K562 treated with DMSO at 1 percent for 48 hours (cell line): Measurements from ENCODE around the gene GMPS. TPM values are rescaled to one million over a fixed set of nuclear protein-coding genes. Genes with fewer than 3 reads are reported as not detected.

Experiments
- total RNA-seq: library from RNA; unstranded; fragments of 300-600 nt; gene quantifications from 2 replicates; pipeline ENCODE4 v1.2.3, GENCODE V29; 2022; ENCODE audit warnings: low replicate concordance; ENCODE audit errors: extremely low read depth

Gene GMPS
- not detected in 2 replicates for total RNA-seq

GRCh38 chr3:155870133-155870944 is at the start of gene GMPS:
Gene GMPS, plus strand, starts transcription at chr3:155870650. Its CDS starts 221 bp downstream, at chr3:155870871.

DNA sequence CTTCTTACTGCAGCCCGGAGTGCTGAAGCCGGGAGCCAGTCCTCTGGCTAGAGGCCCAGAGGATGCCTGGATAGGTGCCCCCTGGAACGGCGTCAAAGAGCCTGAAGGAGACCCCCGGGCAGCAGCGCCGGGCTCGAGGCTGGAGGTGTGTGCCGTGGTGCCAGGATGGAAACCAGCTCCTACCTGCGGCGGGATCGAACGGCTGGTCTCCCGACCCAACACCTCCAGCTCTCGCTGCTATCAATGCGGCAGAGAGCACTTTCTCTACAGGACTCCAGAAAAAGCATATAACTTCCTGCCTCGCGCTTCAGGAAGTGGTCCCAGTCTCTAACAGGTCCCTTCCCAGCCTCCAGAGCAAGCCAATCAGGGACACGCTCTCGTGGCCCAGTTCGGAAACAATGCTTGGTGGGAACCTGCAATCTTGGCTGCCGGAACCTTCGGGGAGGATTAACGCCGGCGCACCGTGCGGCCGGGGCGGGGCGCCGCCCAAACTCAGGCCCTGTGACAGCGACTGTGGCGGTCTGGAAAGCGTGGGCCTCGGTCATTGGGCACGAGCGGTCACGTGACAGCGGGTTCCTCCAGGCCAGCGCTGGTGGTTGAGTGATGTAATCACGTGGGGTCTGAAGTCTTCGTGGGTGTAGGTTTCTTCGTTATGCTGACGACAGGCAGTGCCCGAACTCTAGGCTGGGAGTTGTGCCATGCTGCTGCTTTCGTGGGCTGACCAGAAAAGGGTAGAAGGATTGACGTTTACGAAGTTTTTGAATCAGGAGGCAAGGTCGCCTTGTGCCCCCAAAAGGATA is 16.1 kb upstream of the GMPS start, which contains the start of gene SLC33A1:
TSS of gene SLC33A1 (minus strand) at position 287 of the 800 bp plus-strand sequence. CDS start 430 bp downstream, outside the sequence.

Other genes with a start within 250 kb of the GMPS start
- gene PLCH1, start 125.6 kb upstream of the GMPS start, total RNA-seq, result not detected in 2 replicates
- not detected in 2 replicates for gene C3orf33, start 64.4 kb upstream of the GMPS start, total RNA-seq
- not detected in 2 replicates for gene SLC33A1, start 16.2 kb upstream of the GMPS start, total RNA-seq
- not detected in 2 replicates for gene KCNAB1, start 249.9 kb downstream of the GMPS start, total RNA-seq